Adipose tissue (tissue), 3 donors: ENCODE data around the gene MTA3. TPM values are rescaled to one million over a fixed set of nuclear protein-coding genes. Genes with fewer than 3 reads are reported as not detected.
A peak's percentile ranks its signal among the peaks of the same experiment; 100 is the strongest.

Experiments
- H3K27ac ChIP-seq: one replicate; pipeline ENCODE4 v1.5.1; 2013; ENCODE audit warnings: low read depth, low read length
- WGBS, 3 donors: extraction: QIAGEN DNeasy Blood & Tissue Kit; methylation state at CpG; one replicate each; pipeline ENCODE4 v1.1.7; 2013; 5-methylcytosine and 5-hydroxymethylcytosine counted together
- polyA plus RNA-seq, 3 donors: library from polyadenylated mRNA; stranded (reverse); fragments of 200-250 nt; gene quantifications; one replicate each; pipeline ENCODE4 v1.2.3, GENCODE V29; 2013
- donor health status: healthy with polysubstance abuse.
- donor health status: Bipolar disorder and iron deficiency.
- donor health status: healthy.

The MTA3 gene
- polyA plus RNA-seq, 3 donors, result 17.2 to 28.3 (median 20.0) TPM

DNA sequence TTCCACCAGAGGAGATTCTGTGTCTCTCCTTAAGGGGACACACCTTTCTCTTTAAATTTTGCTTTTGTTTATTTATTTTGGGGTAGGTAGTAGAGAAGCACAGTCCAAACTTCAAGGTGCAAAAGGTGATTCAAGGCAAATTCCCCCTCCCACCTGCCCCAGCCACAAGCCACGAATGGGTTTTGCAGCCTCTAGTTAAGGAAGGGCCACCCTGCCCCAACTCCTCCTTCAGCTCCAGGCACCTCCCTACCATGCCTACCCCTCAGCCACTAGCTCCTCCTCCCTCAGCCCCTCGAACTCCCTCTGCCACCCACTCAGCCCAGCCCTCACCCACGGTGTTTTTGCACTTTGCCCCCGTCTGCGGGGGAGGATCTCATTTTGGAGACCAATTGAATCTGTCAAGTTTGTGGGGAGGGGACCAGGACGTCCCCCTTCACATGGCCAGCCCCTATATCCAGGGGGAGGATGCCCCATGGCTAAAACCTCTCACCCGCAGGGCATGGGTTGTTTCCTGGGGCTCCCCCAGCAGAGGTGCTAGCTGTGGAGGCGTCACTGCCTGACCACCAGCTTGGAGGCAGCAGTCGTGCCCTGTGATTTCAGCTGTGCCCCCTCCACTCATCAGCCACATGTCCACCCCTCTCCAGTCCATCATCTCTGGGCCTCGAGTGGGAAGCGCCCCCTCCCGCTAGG is 219.5 kb downstream of the MTA3 start:
- no peak overlapping the region for H3K27ac ChIP-seq
- 72 to 85% (median 75%) methylated on average over 12 of the region's 12 CpGs for WGBS, 3 donors

GRCh38 chr2:42788478-42788793 is 220.0 kb downstream of the MTA3 start:
- no peak overlapping the region for H3K27ac ChIP-seq
- WGBS, 3 donors, result 72 to 87% (median 77%) methylated on average over 9 of the region's 9 CpGs

DNA sequence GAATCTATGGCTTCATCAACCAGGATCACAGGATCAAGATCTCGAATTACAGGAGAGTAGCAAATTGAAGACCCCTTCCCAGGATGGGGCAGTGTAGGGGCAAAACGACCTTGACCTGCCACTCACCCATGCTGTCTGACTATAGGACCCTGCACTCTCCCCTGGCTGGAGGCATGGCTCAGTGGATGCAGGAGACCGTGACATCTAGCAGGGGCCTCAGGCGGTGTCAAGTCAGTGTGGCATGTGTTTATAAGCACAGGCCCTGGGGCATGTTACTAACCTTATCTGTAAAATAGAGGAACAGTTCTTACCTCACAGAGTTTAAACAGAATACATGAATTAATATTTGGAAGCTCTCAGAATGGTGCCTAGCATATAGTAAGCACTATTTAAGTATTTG is 220.4 kb downstream of the MTA3 start:
- no peak overlapping the region for H3K27ac ChIP-seq
- WGBS, 3 donors, result 63 to 82% (median 68%) methylated on average over 4 of the region's 4 CpGs

- no peak overlapping the region for H3K27ac ChIP-seq
- 89 to 95% (median 94%) methylated on average over 2 of the region's 2 CpGs for WGBS, 3 donors
Observed at GRCh38 chr2:42789751-42790150, 221.3 kb downstream of the MTA3 start.

- no peak overlapping the region for H3K27ac ChIP-seq
- WGBS, 3 donors, result 66 to 82% (median 76%) methylated on average over 4 of the region's 4 CpGs
Observed at GRCh38 chr2:42791606-42792005, 223.2 kb downstream of the MTA3 start.

DNA sequence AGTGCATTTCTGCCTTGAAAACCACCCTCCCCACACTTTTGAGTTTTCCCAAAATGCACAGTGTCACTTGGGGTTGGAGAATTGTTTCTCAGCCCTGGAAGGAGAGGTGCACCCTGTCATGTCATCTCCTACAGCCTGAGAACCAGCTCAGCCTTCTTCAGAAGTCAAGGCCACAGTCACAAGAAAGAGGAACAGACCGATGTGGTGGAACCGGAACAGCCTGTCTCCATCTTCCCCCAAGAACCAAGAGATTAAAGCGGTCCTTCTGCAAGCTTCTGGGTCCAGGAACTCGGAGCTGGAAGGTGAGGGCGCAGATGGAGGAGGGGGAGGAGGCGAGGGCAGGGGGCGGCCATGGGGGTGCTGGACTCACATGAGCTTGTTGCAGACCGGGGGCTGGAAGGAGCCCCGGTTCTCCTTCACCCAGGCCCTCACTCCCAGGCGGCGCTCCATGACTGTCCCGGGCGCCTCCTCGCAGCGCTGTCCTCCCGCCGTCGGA is 223.7 kb downstream of the MTA3 start:
- 2 to 9% (median 6%) methylated on average over 14 to 18 of the region's 18 CpGs for WGBS, 3 donors
- H3K27ac ChIP-seq, result peak overlapping the region; percentile 26

- 1% methylated on average over 68 to 75 of the region's 75 CpGs for WGBS, 3 donors
Observed at GRCh38 chr2:42792583-42793333, 224.3 kb downstream of the MTA3 start, which contains the start of gene HAAO. Gene HAAO, minus strand, starts transcription at chr2:42792583. Its CDS starts 47 bp downstream, at chr2:42792536.

GRCh38 chr2:42793334-42794270 is 225.2 kb downstream of the MTA3 start:
- H3K27ac ChIP-seq, result no peak overlapping the region
- WGBS, 3 donors, result 30 to 39% (median 31%) methylated on average over 22 of the region's 22 CpGs

More at GRCh38 chr2:42792583-42793333, 224.3 kb downstream of the MTA3 start, which contains the start of gene HAAO:
- H3K27ac ChIP-seq, result peak within 1 kb of the TSS; percentile 26

GRCh38 chr2:42794271-42795046 is 226.0 kb downstream of the MTA3 start:
- no peak overlapping the region for H3K27ac ChIP-seq
- 58 to 78% (median 76%) methylated on average over 8 of the region's 8 CpGs for WGBS, 3 donors

DNA sequence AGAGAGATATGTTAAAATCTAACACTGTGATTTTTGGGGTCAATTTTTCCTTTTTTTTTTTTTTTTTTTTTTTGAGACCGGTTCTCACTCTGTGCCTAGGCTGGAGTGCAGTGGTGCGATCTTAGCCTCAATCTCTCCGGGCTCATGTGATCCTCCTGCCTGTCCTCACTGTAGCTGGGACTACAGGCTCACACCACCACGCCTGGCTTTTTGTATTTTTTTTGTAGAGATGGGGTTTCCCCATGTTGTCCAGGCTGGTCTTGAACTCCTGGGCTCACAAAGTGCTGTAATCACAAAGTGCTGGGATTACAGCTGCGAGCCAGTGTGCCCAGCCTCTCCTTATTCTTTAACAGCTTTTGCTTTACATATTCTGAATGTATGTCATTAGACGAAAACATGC is 226.8 kb downstream of the MTA3 start:
- WGBS, 3 donors, result 94 to 95% (median 94%) methylated on average over 6 of the region's 6 CpGs
- no peak overlapping the region for H3K27ac ChIP-seq

DNA sequence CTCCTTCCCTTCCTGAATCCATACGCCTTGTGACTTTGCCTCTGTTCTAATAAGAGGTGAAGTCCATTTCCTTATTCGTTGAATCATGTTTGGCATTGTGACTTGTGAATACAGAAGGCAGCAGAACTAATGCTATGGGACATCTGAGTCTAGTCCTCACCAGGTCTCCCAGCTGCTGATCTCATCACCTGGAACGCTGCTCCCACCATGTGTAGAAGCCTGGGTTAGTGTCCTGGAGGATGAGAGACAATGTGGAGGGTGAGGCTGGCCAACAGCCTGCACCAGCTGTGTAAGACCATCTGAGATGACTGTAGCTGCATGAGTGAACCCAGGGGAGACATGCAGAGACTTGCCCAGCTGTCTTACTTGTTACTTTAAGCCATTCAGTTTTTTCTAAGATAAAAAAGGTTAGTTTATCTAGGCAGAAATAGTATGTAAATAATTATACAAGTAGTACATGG is 227.4 kb downstream of the MTA3 start:
- no peak overlapping the region for H3K27ac ChIP-seq
- WGBS, 3 donors, result 48 to 72% (median 51%) methylated on average over 3 of the region's 3 CpGs

DNA sequence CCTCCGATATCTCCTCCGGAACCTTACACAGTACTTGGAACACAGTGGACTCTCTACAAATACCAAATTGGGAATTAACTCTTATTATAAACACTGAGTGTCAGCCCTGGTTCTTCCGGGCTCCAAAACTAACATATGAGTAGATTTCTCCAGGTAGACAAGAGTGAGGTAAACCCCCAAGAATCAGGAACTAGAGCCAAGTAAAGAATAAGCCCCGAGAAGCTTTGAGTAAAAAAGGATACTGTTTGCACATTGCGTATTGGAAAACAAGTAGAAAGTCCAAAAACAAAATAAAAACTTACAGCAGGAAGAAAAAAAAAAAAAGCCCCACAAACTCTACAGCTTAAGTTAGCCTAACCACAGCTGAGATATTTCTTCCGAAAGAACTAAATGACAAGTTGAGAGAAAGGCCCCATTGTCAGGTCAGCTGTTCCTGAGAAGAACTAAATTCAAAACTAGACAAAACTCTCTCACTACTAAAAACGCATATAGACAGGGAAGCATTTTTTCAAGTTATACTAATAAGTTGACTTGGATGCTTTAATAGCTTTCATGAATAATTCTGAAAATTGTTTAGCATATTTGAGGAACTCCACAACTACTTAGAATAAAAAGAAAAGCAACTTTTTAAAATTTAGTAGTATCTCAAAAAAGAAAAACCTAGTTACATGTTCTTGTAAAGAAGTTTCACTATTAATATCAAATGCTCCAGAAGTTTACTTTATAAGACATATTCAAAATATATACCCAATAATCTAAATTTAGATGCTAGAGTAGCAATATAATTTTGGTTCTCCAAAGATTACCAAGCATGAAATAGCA is 228.2 kb downstream of the MTA3 start:
- 71 to 91% (median 83%) methylated on average over 7 of the region's 7 CpGs for WGBS, 3 donors
- H3K27ac ChIP-seq, result no peak overlapping the region

GRCh38 chr2:42797281-42797680 is 228.8 kb downstream of the MTA3 start:
- H3K27ac ChIP-seq, result no peak overlapping the region
- 79 to 89% (median 81%) methylated on average over 6 of the region's 6 CpGs for WGBS, 3 donors

GRCh38 chr2:42799881-42800280 is 231.4 kb downstream of the MTA3 start:
- WGBS, 3 donors, result 68 to 93% (median 71%) methylated on average over 4 of the region's 4 CpGs
- no peak overlapping the region for H3K27ac ChIP-seq

DNA sequence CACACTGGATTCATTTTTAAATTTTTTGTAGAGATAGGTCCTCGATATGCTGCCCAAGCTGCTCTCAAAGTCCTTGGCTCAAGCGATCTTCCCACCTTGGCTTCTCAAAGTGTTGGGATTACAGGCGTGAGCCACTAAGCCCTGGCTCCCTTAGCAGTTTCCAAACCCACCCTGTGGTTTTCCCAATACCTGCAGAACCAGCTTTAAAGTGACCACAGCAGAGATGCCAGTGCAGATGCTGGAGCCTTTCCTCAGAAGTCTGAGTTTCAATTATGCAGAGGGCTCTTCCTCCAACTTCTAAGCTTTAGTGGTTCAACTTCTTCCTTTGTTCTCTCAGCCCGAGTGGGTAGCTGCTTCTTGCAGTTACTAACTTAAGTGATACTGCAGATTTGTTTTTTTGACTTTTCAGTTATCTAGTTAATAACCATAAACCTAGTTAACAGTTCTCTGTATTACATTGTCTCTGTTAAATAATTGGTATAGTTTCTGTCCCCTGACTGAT is 232.1 kb downstream of the MTA3 start:
- no peak overlapping the region for H3K27ac ChIP-seq
- WGBS, 3 donors, result 83 to 89% (median 87%) methylated on average over 4 of the region's 4 CpGs

DNA sequence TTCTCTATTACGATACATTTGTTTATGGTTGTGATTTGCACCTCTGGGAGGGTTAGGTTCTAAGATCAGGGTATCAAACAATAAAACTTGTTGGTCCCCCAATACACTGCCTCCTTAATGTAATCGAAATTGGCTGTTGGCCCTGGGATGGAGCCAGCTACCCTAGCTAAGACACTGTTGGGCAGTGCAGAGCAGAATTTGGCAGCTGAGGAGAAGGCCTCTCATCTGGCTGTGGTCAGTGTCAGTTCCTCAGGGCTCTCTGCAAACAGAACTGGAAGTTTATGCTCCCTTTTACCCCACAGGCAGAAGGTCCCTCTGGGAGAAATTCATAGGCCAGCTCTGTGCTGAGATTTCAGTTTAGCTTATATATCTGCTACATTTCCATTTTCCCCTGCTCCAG is 232.5 kb downstream of the MTA3 start:
- 62 to 75% (median 70%) methylated on average over 2 of the region's 2 CpGs for WGBS, 3 donors
- H3K27ac ChIP-seq, result no peak overlapping the region

GRCh38 chr2:42801381-42801780 is 232.9 kb downstream of the MTA3 start:
- no peak overlapping the region for H3K27ac ChIP-seq
- 52 to 60% (median 56%) methylated on average over 4 of the region's 4 CpGs for WGBS, 3 donors
